Left hindlimb (tissue), 1 donor: ENCODE measurements around the gene RTP3.
"Not testable (repeated sequence)": the region's sequence is repeated elsewhere in the genome, so short reads cannot be mapped to it uniquely, and the experiment has no call there.

ENCODE experiments used
- DNase-seq: peaks from one replicate; pipeline ENCODE4 v3.0.0-alpha.2; 2018

RTP3 gene

DNA sequence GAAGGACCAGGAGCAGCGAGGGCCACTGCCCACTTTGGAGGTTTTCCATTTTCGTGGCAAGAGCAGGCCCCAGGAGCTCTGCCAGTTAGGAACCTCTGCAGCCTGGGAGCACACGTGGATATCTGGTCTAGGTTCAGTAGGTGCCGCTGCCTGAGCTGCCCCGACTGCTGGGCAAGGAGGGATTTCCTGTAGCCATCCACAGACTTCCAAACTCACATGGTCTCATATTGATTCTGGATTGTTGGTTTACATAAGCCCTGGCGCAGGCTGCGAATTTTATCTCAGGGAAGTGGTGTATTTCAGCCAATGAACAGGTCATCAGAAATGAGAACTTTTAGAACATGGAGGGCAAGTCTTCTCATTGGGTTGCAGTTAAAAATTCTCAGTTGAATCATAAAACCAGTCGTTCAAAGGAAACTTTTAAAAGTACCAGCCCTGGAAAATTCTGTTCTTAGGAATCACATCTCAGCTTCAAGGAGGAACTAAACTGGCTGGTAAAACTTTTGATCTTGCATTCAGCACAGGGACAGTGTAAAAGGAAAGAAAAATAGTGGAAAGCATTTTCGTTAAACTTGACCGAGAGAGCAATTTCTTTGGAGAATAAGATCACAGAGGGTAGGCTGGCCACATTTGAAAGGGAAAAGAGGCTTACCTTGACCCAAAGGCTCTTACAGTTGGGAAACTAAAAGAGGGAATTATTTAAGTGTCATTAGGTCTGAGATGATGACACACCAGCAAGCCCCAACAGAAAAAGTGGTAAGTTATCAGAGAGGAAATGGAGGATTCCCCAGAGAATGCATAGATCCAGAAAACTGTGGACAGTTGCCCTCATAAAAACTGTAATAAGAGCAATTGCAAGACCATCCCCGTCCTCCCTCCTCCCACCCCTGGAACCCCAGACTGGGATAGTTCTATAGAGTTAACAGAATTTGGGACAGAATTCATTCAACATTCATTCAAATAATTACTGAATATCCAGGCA is 6.4 kb upstream of the RTP3 start:
- no peak for DNase-seq

DNA sequence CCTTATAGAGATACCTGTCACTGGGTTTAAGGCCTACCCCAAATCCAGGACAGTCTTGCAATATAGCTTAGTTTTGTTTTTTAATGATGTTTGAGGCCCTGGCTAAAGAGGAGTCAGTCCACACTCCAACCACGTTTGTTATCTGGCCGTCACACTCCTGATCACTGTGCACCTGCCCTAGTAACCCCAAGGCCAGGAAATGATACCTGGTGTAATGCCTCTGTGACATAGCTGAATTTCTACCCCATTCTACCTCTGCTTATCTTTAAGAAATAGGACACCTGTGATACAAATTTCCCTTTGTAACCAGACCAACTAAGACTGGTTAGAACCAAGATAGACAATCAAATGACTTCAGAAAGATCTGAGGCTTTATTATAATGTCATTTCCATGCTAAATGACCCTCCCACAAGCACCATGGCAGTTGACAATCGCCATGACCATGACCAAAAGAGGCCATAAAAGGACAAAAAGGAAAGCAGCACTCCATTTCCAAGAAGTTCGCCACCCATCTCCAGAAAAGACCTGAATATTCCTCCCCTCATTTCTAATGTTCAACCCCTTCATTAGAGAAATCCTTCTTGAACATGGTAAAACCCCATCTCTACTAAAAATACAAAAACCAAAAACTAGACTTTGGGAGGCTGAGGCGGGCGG is 4.8 kb upstream of the RTP3 start:
- no peak for DNase-seq

DNA sequence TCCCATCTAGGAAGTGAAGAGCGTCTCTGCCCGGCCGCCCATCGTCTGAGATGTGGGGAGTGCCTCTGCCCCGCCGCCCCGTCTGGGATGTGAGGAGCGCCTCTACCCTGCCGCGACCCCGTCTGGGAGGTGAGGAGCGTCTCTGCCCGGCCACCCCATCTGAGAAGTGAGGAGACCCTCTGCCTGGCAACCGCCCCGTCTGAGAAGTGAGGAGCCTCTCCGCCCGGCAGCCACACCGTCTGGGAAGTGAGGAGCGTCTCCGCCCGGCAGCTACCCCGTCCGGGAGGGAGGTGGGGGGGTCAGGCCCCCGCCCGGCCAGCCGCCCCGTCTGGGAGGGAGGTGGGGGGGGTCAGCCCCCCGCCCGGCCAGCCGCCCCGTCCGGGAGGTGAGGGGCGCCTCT is 3.3 kb upstream of the RTP3 start:
- not testable (repeated sequence) for DNase-seq

DNA sequence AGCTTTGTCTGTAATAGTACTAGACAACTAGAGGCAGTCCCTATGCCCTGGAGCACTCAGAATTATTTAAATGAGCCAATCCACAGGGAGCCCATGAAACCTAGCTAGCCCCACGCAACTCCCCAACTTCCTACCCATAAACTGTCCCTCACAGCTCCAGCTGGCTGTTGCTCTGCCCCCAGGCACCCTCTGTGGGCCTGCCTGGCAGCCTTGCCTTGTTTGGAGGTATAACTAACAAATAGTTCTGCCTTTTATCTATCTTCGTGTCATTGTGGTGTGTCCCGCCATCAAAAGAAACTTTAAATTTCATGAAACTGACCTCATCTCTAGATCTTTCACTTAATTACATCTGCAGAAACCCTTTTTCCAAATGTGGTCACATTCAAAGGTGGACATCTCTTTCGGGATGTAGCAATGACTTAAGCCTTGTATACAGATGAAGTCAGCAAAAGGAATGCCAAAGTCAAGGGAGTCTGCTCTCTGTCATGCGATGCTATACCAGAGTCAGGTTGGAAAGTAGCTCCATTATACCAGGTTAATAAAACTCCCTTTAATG is 1.8 kb upstream of the RTP3 start:
- DNase-seq = no peak

DNA sequence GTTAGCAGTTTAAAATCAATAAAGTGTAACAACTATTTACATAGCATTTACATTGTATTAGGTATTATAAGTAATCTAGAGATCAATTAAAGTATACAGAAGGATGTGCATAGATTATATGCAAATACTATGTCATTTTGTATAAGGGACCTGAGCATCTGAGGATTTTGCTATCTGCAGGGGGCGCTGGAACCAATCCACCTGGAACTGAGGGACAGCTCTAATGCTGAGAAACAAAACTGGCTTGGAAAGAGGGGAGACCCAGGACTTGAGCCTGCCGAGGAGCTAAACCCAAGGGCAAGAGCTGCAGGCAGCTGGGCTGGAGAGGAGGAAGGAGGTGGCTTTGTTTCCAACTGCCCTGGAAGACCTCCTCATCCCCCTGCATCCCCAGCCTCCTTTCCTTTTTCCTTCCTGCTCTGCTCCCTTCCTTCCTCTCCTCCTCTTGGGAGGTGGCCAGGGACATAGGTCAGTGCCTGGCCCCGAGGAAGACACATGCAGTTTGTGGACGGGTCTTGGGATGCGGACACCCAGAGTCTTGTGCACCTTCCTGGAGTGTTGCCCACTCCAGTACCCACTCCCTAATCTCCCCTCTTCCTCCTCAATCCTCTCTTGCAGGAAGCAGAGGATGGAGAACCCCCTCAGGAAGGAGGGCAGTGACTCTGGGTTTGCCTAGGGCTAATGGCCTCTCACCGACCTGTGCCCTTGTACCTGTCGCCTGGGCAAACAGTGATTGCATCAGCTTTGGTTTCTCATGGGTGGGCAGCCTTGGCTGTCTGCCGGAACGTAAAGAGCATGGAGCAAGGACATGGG is 825 bp upstream of the RTP3 start:
- DNase-seq = no peak

DNA sequence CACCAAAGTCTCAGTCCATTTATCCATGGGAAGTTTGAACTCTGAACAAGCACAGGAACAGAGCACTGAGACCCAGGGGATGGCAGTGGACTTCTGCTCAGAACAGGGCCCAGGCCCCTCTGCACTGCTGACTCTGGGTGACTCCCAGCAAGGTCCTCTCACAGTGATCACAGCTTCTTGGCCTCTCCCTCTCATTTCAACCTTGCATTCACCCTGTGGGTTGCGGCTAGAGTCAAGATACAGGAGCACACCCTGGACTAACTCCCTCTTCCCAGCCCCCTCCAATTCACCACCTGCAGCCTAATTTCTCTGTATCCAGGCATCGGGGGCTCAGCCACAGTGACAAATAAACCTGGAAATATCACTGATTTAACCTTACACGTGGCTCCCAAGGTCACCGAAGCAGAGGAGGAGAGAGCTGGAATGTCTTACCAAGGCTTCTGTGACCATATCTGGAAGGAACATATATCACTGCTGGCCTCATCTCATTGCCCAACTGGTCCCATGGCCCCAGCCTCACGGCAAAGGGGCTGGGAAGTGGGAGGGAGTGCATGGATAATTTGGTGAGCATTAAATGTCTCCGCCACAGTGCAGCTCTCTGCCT is 1.2 kb downstream of the RTP3 start:
- DNase-seq = no peak

DNA sequence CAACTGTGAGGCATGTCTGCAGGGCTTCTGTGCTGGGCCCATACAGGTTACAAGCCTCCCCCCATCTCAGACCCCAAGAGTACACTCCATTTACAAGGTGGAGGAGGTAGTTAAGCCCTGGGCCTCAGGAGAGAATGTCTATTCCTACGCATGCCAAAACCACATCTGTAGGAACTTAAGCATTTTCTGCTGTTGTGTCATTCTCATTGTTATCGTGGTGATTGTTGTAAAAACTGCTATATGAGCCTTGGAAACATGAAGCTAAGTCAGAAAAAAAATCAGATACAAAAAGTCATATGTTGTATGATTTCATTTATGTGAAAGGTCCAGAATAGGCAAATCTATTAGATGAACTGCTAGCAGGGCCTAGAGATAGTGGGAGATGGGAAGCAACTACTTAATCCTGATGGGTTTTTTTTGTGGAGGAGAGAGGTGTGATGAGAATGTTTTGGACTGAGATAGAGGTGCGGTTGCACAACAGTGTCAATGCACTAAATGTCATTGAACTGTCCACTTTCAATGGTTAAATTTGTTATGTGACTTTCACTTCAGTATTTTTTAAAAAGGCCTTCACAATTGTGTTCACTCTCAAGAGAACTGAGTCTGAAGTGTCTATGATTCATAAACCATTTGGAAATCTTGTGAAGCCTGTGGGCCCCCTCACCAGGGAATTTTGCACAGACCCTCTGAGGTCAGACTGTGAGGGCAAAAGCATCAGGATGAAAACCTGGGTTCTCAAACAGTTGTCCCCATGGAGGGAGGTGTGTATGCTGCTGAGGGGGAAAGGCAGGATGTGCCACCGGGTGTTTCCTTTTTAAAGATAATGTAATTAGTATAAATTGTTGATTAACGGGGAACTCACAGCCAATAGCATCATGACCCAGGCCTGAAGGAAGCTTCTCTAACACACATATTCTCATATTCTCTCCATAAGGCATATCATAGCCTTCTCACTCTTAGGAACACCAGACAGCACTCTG is 3.2 kb downstream of the RTP3 start:
- no peak for DNase-seq

DNA sequence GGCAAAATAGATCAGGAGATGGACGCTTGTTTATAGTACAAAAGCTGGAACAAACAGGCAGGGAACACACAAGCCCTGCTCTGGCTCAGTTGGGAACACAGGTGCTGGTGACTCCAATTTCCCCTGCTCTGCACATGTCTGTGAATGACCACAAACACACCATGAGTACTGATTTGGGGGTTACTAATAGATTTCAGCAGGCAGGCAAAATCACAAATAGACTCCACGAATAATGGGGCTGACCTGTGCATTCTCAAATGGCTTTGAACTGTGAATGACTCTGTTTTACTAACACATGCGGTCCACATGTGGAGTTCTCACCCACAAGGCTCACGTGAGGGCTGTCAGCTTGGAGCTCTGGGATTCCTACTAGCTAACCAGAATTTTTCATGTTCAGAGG is 3.9 kb downstream of the RTP3 start:
- DNase-seq = no peak

DNA sequence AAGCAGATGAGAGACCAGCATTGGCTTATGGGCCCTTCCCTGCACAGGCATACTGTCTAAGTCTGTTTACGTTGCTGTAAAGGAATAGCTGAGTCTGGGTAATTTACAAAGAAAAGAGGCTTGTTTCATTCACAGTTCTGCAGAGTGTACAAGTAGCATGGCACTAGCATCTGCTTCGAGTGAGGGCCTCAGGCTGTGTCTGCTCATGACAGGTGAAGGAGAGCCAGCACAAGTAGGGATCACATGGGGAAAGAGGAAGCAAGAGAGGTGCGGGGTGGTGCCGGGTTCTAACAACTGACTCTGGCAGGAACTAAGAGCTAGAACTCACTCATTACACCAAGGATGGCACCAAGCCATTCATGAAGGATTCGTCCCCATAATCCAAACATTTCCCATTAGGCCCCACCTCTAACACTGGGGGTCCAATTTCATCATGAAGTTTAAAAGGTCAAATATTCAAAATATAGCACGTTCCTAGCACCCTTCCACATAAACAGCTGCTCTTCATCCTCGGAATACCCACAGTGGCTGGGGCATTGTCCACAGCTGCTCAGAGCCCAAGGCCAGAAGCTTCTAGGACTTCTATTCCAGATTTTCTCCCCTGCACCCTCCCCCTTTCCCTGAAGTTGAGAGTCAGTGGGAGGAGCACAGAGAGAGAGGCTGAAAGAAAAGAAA is 5.6 kb downstream of the RTP3 start:
- DNase-seq = no peak

DNA sequence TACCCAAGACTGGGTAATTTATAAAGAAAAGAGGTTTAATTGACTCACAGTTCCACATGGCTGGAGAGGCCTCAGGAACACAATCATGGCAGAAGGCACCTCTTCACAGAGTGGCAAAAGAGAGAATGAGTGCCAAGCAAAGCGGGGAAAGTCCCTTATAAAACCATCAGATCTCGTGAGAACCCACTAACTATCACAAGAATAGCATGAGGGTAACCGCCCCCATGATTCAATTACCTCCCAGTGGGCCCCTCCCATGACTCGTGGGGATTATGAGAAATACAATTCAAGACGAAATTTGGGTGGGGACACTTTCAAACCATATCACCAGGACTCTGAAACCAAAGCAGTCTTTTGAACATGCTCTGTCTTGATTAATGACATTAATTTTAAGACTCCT is 7.0 kb downstream of the RTP3 start:
- no peak for DNase-seq

DNA sequence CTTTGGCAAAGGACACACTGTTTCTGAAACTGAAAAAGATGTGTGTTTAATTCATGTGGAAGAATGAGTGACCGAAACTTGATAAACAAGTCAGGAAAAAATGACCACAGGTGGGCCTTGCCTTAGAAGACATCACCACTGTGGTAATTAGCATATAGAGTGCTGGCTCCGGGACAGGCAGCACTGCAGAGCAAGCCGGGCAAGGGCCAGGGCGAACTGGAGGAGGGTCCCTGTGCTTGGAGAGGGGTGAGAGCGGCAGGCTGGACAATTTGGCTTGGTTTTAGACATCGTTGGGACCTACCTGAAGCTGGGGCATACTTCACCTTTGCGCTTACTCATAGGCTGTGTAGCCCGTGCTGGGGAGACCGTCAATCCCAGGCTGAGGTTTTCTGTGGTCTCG is 8.2 kb downstream of the RTP3 start:
- DNase-seq = no peak

DNA sequence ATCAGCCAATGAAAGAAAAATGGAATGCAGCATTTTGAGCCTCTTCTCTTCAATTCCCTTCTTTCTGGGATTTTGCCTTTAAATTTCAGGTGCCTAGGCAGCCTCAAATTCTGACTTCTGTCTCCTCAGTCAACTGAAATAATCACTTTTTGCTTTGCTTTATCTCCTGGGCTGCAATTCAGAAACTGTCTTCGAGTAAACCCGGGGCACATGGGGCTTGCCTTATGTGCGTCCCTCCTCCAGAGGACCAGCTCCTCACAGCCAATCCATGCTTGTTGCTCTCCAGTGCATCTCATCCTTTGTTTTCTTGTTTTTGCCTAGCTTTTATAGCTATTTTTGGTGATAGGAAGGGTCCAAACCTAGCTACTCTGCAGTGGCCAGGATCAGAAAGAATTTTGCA is 8.8 kb downstream of the RTP3 start:
- no peak for DNase-seq

DNA sequence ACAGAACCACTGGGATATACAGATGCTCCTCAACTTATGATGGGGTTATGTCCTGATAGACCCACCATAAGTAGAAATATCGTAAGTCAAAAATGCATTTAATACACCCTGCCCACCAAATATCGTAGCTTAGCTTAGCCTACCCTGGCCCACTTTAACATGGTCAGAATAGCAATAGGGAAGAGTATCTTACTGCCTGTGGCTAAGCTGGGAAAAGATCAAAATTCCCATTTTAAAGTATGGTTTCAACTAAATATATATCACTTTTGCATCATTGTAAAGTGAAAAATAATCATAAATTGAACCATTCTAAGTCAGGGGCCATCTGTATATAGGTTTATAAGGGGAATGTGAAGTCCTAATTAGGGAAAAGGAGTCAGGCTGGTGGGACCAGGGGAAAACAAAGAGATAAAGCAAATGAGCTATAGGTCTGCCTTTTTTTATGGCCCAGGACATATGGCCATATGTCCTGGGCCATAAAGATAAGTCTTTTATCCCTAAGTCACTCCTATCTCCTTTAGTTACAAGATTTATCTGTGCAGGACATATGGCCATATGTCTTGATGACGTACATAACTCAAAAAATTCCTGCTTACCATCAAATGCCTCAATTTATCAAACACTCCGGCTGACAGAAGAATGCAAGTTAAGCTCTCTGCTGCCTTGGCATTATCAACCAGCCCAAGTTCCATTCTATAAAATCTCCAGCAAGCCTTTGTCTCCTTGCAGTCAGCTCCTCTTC is 11.2 kb downstream of the RTP3 start:
- no peak for DNase-seq

DNA sequence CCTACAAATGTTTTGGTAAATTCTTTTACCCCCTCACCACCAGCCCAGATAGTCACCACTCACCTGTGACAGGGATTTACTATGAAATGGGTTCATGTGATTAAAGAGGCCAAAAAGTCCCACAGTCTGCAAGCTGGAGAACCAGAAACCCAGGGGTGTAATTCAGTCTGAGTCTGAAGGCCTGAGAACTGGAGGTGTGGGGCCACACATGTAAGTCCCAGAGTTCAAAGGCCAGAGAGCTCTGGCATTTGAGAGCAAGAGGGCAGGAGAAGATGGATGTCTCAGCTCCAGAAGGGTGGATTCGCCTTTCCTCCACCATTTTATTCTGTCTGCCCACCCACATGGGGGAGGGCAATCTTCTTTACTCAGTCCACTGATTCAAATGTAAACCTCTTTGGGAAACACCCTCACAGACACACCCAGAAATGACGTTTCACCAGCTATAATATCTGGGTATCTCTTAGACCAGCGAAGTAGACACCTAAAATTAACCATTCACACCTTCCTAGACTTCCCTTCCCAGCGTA is 11.9 kb downstream of the RTP3 start:
- no peak for DNase-seq

DNA sequence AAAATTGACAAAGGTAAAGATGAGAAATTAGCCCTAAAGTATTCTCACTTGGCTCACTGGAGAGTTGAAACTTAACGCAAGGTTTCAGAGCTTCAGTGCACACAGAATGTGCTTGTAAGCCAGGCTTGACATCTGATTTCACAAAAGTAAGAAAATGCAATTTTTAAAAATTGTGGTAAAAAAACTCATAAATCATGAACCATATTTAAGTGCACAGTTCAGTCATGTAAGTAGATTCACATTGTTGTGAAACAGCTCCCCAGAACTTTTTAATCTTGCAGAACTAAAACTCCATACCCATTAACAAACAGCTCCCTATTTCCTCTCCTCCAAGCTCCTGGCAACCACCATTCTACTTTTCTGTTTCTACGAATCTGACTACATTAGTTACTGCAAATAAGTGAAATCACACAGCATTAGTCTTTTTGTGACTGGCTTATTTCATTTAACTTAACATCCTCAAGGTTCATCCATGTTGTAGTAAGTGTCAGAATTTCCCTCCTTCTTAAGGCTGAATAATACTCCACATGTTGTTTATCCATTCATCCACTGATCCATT is 14.5 kb downstream of the RTP3 start:
- no peak for DNase-seq

DNA sequence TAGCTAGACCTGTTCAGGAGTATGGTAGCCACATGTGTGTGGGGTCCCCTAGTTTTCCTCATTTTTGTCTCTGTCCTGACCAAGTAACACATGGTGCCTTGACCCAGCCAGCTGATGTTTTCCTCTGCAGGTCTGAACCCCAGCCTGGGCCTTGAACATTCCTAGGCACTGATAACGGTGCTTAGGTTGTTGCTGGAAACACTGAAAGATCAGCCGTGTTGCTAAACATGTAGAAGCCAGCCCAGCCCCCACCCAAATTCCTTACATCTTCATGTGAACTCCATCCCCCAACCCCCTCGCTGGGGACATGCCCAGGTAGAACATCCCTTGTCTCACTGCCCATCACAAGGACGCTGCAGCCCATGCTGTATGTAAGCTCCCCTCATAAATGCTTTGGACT is 18.7 kb downstream of the RTP3 start:
- DNase-seq = no peak

DNA sequence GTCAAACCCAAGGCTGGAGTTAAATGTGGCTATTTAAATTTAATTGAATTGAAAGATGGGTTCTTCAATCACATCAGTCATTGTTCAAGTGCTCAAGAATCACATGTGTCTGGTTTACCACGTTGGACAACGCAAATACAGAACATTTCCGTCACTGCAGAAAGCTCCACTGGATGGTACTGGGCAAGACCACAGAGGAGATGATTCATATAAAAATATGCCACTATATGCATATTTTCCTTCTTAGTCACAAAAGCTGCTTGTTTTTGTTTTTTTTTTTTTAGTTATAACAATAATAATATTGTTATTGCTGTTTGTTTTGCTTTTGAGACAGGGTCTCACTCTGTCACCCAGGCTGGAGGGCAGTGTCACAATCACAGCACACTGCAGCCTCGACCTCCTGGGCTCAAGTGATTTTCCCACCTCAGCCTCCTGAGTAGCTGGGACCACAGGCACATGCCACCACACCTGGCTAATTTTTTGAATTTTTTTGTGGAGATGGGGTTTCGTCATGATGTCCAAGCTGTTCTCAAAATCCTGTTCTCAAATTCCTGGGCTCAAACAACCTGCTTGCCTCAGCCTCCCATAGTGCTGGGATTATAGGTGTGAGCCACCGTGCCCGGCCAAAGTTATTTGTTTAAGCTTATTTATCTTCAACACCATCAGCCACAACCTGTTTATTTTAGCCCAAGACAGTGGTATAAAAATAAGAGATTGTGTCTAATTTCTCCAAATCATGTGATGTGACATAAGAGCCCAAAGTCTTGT is 19.4 kb downstream of the RTP3 start:
- DNase-seq = no peak

DNA sequence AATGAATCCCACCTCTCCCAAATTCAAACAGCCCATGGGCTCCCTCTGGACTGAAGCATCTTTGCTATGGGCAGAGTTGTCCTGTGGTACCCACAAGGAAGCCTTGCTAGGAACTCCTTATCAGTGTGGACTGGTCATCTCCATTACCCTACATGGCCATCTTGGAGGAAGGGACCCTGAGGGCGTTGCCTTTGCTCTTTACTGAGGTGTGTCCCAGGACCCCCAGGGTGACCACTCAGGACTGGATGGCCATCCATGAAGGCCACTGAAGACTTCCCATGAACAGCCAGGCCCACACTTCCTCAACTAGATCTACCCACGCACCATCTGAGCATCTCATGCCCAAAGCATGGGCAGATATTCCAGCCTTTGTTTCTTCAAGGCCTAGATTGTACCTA is 20.0 kb downstream of the RTP3 start:
- no peak for DNase-seq

DNA sequence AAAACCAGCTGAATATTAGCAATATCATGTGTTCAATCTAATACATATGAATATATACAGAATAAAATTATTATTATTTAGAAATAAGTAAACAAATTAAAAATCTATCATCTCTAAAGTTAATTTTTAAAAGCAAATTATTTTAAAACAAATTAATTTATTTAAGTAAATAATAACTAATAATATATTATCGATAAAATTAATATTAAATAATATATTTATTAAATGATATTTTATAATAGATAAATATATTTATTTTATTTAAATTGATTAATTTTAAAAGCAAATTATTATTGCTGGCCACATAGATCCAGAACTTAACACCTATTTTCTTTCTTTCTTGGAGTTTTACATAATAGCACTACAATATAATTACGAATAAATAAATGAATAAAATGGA is 22.2 kb downstream of the RTP3 start:
- no peak for DNase-seq
